BJ (cell line): Measurements from ENCODE around the gene MYL10. TPM values are rescaled to one million over a fixed set of nuclear protein-coding genes. Genes with fewer than 3 reads are reported as not detected.

Experiments used
- CTCF ChIA-PET: fragments of 350-600 bp; formaldehyde crosslinking; extraction: SDS; loops from one replicate; lab custom pipeline; 2021; ENCODE audit warnings: antibody characterized with exemption, inconsistent platforms; lab: Yijun Ruan, JAX
- POLR2A ChIA-PET: fragments of 300-600 bp; sonication (Branson Sonifier 250); formaldehyde crosslinking; extraction: SDS; loops from one replicate; lab custom pipeline; 2021; ENCODE audit warnings: antibody characterized with exemption; lab: Charles Lee
- DNase-seq: peaks from one replicate; pipeline ENCODE4 v3.0.0-alpha.2; 2011; ENCODE audit warnings: low read depth
- H3K27me3 ChIP-seq: 2 replicates; pipeline ENCODE4 v1.6.0; 2011; ENCODE audit warnings: low read length; ENCODE audit not compliant: control insufficient read depth, insufficient read depth
- H3K36me3 ChIP-seq: 2 replicates; pipeline ENCODE4 v1.5.1; 2011; ENCODE audit warnings: low read length; ENCODE audit not compliant: control insufficient read depth, insufficient read depth
- H3K4me3 ChIP-seq: 2 replicates; pipeline ENCODE4 v1.5.1; 2011; ENCODE audit warnings: low read depth, mild to moderate bottlenecking, control low read depth, low read length
- CTCF ChIP-seq: IDR thresholded peaks from 2 replicates; pipeline ENCODE4 v1.5.1; 2011; ENCODE audit warnings: low read depth, mild to moderate bottlenecking, control low read depth, inconsistent platforms, low read length, moderate library complexity; ENCODE audit not compliant: insufficient read depth
- polyA plus RNA-seq: library from polyadenylated mRNA; depleted of rRNA; stranded (reverse); fragments of >200 nt; gene quantifications from 2 replicates; pipeline ENCODE4 v1.2.3, GENCODE V29; 2011

MYL10 gene
- polyA plus RNA-seq, 1 experiment = 0.07 TPM

GRCh38 chr7:101633511-101633910, 4.4 kb upstream of the MYL10 start:
- no peaks in the 10 kb centered on the region for H3K36me3 ChIP-seq
- POLR2A ChIA-PET = no interaction called here
- DNase-seq = no peak
- no peak for TF ChIP-seq CTCF
- H3K27me3 ChIP-seq = no peaks in the 10 kb centered on the region
- CTCF ChIA-PET = no interaction called here
- H3K4me3 ChIP-seq = no peak overlapping the region

- Histone ChIP-seq H3K4me3 (no peak overlapping the region), H3K27me3 (no peaks in the 10 kb centered on the region), H3K36me3 (no peaks in the 10 kb centered on the region)
- ChIA-PET CTCF (interaction anchor here (0.7 to 1.4 kb wide), 2 partner anchors 9 to 51 kb away, joined by 3 to 5 read pairs; no protein-coding TSS in a partner anchor), POLR2A (no interaction called here)
- DNase-seq = no peak
- TF ChIP-seq CTCF = no peak
Measured at GRCh38 chr7:101632641-101633040, 3.5 kb upstream of the MYL10 start.

GRCh38 chr7:101631224-101631714, 2.2 kb upstream of the MYL10 start:
- no peak for TF ChIP-seq CTCF
- CTCF ChIA-PET = interaction anchor here (1.0 to 1.4 kb wide), 2 partner anchors 10 to 173 kb away, joined by 3 to 5 read pairs; no protein-coding TSS in a partner anchor
- Histone ChIP-seq H3K4me3 (no peak overlapping the region), H3K36me3 (no peaks in the 10 kb centered on the region), H3K27me3 (no peaks in the 10 kb centered on the region)
- no peak for DNase-seq
- POLR2A ChIA-PET = no interaction called here

- TF ChIP-seq CTCF = no peak
- POLR2A ChIA-PET = no interaction called here
- Histone ChIP-seq H3K27me3 (no peaks in the 10 kb centered on the region), H3K36me3 (no peaks in the 10 kb centered on the region), H3K4me3 (no peak overlapping the region)
- DNase-seq = peak; percentile 23
- CTCF ChIA-PET = no interaction called here
Measured at GRCh38 chr7:101630591-101630990, 1.5 kb upstream of the MYL10 start.

- TF ChIP-seq CTCF = no peak
- Histone ChIP-seq H3K4me3 (no peak overlapping the region), H3K36me3 (no peaks in the 10 kb centered on the region), H3K27me3 (no peaks in the 10 kb centered on the region)
- no peak for DNase-seq
- POLR2A ChIA-PET = no interaction called here
- CTCF ChIA-PET = no interaction called here
Measured at GRCh38 chr7:101628522-101628921, 574 bp downstream of the MYL10 start.
